Kasumi-1 (cell line): Measurements from ENCODE around the gene FUZ.
"Not testable (repeated sequence)": the region's sequence is repeated elsewhere in the genome, so short reads cannot be mapped to it uniquely, and the experiment has no call there.

Experiments used
- DNase-seq, 2 experiments: peaks; one replicate each; lab custom pipeline; 2025; lab: John Stamatoyannopoulos, UW

The FUZ gene

GRCh38 chr19:49830766-49831165 is 17.7 kb upstream of the FUZ start:
- no peak for DNase-seq

- DNase-seq, result no peak
These were observed 16.6 kb upstream of the FUZ start for GRCh38 chr19:49829721-49830120.

- no peak for DNase-seq
These were observed 16.1 kb upstream of the FUZ start for GRCh38 chr19:49829200-49829599.

GRCh38 chr19:49827034-49827433 is 13.9 kb upstream of the FUZ start:
- DNase-seq, result no peak

- no peak for DNase-seq
These were observed 11.6 kb upstream of the FUZ start for GRCh38 chr19:49824662-49825061.

GRCh38 chr19:49823472-49823871 is 10.4 kb upstream of the FUZ start:
- DNase-seq, result no peak

GRCh38 chr19:49820125-49820524 is 7.0 kb upstream of the FUZ start:
- no peak for DNase-seq

GRCh38 chr19:49819452-49820115 is 6.5 kb upstream of the FUZ start:
- DNase-seq, result not testable (repeated sequence)

GRCh38 chr19:49818649-49819370 is 5.7 kb upstream of the FUZ start:
- no peak for DNase-seq

- peak; percentile 75 to 76 for DNase-seq
These were observed 5.0 kb upstream of the FUZ start, which contains the start of gene MED25 for GRCh38 chr19:49817964-49818648. TSS of gene MED25 (plus strand) at chr19:49818289. CDS start at chr19:49818342, 53 bp downstream.

GRCh38 chr19:49816590-49816989 is 3.5 kb upstream of the FUZ start:
- DNase-seq, result no peak

GRCh38 chr19:49814010-49814409 is 918 bp upstream of the FUZ start:
- peak in 1 of 2 experiments; percentile 15 for DNase-seq

GRCh38 chr19:49812452-49812996 is 568 bp downstream of the FUZ start:
- DNase-seq, result no peak

- DNase-seq, result no peak
These were observed 1.8 kb downstream of the FUZ start for GRCh38 chr19:49811328-49811727.

- DNase-seq, result no peak
These were observed 3.1 kb downstream of the FUZ start for GRCh38 chr19:49809941-49810389.

- no peak for DNase-seq
These were observed 3.7 kb downstream of the FUZ start for GRCh38 chr19:49809160-49809940.

- DNase-seq, result no peak
These were observed 4.4 kb downstream of the FUZ start for GRCh38 chr19:49808711-49809159.

- no peak for DNase-seq
These were observed 5.0 kb downstream of the FUZ start for GRCh38 chr19:49807904-49808675.

GRCh38 chr19:49807058-49807903 is 5.8 kb downstream of the FUZ start:
- DNase-seq, result peak; percentile 73 to 79

- DNase-seq, result no peak
These were observed 6.5 kb downstream of the FUZ start for GRCh38 chr19:49806620-49806959.
